GM19035 (cell line): Measurements from ENCODE around the gene ULK1.

ENCODE experiments used
- ATAC-seq: cut with Tn5 transposase; IDR thresholded peaks from one replicate; pipeline ENCODE4 v1.9.1; 2021; ENCODE audit not compliant: unreplicated experiment

Gene ULK1

DNA sequence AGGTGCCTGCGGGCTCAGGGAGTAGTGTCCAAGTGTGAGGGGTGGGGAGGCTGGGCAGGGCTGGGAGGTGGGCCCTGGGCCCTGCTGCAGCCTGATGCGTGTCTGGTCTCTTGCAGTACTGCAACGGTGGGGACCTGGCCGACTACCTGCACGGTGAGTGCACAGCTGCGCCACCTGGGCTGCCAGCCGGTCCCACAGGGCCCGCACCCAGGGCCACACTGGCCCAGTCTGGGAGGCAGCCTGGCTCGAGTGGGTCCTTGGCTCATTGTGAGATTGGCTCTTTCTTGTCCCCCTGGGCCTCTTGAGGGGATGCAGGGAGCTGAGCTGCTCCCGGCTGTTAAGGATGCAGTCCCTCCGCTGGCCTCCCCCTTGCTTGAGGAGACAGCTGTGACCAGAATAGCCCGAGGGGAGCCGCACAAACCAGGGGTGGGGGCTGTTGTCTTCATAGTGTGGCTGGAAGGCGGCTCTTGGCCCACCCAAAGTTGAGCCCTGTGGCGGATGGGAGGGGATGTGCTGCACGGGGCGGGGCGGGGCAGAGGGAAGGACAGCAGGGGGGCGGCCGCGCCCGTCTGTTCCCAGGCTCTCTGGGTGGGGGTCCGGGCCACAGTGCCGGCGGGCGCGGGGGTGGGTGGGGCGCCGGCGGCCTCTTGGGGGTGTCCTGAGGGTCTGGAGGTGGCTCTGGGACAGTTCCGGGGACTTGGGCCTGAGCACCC is 13.1 kb downstream of the ULK1 start:
- no peak for ATAC-seq

DNA sequence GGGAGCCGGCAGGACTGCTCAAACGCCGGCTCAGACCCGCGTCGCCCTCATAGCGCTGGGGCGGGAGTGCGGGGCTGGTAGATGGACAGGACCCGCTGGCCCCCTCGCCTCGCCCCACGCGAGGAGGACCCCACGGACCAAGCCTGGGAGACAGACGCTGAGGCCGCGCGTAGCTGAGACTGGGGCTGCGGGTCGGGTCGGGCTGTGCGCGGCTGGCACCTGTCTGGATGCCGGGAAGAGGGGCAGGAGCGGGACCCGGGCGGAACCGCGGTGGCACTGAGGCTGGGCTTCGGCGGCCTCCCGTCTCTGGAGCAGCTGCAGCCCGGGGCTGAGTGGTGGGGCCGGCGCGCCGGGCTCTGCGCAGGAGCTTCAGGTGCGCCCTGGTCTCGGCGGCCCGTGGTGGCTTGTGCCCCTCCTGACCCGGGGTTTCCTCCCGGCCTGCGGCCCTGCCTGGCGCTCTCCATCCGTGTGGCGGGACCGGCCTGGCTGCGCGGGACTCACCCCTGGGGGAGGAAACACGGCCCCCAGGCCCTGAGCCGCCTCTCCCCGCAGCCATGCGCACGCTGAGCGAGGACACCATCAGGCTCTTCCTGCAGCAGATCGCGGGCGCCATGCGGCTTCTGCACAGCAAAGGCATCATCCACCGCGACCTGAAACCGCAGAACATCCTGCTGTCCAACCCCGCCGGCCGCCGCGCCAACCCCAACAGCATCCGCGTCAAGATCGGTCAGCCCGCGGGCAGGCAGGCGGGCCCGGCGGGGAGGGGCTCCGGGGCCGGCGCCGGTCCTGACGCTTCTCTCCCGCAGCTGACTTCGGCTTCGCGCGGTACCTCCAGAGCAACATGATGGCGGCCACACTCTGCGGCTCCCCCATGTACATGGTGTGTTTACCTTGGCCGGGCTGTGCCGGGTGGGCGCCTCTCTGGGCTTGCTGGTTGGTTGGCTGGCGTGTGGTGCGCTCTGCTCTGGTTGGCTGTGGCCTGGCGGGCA is 14.0 kb downstream of the ULK1 start:
- ATAC-seq = no peak

DNA sequence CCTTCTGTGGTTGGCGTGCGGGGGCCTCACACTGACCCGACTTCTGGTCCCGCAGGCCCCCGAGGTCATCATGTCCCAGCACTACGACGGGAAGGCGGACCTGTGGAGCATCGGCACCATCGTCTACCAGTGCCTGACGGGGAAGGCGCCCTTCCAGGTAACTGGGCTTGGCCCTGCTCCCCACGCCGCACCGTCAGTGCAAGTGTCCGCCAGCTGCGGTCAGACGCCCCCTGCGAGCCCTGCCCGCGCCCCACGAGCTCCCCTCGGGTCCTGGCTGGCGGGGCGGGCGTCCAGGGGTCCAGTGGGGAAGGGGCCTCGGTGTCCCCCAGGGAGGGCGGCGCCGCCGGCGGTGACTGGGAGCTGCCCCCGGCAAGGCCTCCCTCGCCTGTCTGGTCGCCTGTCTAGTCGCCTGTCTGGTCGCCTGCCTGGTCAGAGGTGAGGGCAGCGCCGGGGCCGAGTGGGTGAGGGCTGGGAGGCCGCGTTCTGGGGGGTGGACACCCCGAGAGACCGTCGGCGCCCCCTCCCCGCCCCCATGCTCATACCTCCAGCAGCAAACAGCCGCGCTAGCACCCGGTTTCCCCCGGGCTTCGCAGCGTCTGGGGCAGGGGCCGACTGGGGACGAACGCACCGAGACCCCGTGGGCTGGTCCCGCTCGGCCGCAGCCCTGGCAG is 14.8 kb downstream of the ULK1 start:
- no peak for ATAC-seq

DNA sequence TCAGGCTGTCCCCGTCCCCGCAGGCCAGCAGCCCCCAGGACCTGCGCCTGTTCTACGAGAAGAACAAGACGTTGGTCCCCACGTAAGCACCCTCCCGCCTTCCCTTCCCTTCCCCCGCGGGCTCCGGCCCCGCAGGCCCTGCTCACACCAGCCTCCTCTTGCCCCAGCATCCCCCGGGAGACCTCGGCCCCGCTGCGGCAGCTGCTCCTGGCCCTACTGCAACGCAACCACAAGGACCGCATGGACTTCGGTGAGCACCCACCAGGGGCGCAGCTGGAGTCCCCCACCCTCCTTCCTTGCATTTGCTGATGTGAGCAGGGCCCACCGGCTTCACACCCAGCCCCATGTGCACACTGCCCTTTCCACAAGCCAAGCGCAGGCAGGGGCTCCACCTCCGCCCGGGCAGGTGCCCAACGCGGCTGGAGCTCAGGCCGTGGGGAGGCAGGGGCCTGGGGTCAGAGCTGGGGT is 15.4 kb downstream of the ULK1 start:
- no peak for ATAC-seq

DNA sequence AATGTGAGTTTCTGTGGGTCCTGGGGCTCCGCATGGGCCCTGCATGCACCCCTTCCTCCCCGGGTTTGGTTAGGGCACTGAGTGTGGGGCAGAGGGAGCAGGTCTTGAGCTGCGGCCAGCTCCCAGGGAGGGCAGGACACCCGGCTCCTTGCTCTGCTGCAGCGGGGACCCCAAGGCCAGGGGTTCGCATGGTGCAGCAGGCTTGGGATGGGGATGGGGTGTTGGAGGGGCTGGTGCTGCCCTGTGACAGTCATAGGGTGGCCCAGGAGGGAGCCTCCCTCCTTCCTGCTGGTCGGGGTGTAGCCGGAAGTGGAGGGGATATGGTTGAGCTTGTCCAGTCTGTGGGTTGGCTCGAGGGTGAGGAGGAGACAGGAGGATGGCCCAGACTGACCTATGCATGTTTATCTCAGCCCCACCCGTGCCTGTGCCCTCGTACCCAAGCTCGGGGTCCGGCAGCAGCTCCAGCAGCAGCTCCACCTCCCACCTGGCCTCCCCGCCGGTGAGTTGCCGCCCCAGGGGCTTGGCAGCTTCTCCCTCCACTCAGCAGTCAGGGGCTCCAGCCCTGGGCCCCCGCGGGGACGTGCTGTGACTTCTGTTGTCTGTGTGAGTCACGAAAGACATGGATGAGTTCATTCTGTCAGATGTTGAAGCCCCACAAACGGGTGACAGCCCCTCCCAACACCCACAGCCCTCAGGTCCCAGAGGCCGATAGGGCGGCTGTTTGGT is 16.0 kb downstream of the ULK1 start:
- no peak for ATAC-seq

DNA sequence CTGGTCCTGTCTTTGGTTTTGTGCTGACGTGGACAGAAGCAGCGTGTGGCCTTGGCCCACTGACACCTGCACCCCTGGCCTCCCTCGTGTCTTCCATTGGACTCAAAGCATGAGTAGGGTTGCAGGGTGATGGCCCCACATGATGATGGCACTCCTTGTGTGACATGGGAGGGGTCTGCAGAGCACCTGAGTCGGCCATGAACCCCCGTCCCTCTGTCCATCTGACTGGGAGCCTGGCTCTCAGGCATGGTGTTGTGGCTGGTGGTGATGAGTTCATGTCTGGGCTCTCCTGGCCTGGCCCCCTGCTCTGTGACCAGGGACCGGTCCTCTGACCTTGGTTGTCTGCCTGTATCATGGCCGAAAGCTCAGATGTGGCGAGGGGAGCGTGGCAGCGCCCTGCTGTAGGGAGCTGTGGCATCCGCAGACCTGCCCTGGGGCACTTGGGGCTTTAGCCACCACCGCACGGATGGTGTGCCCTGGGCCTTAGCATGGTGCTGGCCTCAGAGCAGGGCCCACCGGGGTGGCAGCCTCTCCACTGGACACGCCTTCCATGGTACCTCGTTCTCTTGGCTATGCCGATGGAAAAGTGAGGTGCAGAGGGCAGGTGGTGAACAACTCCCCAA is 16.7 kb downstream of the ULK1 start:
- ATAC-seq = no peak

DNA sequence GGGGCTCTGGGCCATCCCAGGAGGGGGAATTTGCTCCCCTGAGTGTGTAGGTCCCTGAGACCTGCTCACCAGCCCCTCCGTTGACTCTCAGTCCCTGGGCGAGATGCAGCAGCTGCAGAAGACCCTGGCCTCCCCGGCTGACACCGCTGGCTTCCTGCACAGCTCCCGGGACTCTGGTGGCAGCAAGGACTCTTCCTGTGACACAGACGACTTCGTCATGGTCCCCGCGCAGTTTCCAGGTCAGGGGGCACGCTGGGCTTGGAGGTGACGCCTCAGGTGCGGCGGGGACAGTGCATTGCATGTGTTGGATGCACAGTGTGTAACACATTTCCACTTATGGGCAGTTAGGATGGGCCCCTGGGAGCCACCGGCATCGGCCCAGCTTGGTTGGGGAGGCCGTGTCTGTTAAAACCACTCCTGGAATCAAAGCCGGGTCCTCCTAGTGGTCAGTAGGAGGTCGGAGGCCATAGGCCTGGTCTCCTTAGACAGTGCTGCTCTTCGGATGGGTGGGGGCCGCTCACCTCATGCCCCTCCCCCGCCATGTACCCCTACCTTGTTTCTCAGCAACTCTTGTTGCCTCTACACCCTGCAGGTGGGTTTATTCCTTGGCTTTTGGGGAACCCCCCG is 17.5 kb downstream of the ULK1 start:
- ATAC-seq = no peak

DNA sequence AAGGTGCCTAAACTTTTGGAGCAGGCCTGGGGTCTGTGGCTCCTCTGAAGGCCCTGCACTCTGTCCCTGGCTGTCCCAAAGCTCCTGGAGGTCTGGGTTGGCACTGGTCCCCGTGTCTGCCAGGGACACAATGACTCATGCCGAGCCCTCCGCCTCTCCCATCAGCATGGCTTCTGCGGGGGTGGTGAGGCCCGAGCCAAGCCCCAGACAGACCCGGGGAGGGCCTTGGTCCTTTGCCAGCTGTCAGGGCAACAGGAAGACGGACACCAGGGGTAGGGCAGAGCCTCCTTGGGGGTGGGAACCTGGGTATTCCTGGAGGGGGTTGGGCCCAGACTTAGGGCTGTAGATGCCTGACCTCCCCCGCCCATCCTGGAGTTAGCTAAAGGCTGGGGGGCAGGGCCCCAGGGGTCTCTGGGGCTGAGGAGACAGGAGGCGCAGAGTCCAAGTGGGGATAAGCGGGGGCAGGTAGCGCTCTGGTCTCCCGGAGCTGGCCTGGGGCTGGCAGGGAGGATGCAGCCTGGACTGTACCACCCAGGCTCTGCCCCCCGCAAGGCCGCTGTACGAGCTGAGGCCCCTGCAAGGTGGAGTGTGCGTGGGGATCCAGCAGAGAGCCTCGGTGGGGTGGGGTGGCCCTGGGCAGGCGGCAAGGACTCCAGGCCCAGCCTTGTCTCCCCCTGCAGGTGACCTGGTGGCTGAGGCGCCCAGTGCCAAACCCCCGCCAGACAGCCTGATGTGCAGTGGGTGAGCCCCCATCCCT is 18.3 kb downstream of the ULK1 start:
- ATAC-seq = no peak

DNA sequence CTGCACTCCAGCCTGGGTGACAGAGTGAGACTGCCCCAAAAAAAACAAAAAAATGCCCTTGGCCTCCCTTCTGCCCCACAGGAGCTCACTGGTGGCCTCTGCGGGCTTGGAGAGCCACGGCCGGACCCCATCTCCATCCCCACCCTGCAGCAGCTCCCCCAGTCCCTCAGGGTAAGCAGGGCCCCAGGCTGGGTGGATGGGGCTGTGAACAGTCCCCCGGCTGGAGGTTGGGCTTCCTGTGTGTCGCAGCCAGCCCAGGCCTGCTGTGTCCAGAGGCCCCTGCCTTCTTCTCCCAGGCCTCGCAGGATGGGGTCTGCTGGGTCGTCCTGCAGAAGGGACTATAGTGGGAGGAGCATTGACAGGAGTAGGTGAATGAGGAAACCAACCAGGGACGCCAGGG is 19.2 kb downstream of the ULK1 start:
- ATAC-seq = no peak

DNA sequence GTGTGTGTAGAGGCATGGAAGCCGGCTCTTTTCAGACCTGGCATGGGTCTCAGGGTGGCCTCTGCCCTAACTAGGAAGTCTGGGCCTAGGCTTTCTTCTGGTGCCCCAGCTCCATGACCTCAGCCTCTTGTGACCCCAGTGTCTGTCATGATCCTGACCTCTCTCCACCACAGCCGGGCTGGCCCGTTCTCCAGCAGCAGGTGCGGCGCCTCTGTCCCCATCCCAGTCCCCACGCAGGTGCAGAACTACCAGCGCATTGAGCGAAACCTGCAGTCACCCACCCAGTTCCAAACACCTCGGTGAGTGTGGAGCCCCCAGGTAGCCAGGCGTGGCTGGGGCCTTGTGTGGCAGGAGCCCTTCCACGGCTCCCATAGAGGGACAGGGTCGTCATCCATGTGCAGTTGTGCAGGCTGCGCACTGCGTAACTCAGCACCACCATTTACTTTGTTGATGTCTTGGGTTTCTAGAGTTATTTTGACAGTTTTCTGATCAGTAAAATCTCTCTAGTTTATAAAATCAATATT is 19.8 kb downstream of the ULK1 start:
- ATAC-seq = no peak

DNA sequence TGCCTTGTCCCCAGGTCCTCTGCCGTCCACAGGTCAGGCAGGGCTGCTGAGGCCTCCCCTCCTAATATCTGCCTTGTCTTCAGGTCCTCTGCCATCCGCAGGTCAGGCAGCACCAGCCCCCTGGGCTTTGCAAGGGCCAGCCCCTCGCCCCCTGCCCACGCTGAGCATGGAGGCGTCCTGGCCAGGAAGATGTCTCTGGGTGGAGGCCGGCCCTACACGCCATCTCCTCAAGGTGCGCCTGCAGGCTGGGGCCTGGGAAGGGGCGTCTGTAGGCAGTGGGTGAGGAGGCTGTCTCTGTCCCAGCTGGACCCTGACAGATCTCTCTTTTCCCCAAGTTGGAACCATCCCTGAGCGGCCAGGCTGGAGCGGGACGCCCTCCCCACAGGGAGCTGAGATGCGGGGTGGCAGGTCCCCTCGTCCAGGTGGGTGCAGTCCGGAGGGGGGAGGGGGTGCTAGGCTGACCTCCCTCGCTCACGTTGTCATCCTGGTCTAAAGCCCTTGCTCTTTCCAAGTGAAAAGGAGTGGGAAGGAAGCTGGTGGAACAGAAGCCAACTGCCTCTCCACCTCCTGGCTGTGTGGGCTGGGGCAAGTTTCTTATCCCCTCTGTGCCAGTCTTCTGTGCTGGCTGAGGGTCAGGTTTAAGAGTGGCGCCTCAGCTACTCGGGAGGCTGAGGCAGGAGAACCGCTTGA is 20.7 kb downstream of the ULK1 start:
- no peak for ATAC-seq

DNA sequence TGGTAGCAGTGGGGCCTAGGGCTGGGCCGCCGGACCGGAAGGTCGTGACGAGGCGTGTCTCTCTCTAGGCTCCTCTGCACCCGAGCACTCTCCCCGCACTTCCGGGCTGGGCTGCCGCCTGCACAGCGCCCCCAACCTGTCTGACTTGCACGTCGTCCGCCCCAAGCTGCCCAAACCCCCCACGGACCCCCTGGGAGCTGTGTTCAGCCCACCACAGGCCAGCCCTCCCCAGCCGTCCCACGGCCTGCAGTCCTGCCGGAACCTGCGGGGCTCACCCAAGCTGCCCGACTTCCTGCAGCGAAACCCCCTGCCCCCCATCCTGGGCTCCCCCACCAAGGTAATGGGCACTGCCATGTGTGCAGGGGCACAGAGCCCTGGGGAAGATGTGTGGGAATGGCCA is 21.4 kb downstream of the ULK1 start:
- no peak for ATAC-seq

DNA sequence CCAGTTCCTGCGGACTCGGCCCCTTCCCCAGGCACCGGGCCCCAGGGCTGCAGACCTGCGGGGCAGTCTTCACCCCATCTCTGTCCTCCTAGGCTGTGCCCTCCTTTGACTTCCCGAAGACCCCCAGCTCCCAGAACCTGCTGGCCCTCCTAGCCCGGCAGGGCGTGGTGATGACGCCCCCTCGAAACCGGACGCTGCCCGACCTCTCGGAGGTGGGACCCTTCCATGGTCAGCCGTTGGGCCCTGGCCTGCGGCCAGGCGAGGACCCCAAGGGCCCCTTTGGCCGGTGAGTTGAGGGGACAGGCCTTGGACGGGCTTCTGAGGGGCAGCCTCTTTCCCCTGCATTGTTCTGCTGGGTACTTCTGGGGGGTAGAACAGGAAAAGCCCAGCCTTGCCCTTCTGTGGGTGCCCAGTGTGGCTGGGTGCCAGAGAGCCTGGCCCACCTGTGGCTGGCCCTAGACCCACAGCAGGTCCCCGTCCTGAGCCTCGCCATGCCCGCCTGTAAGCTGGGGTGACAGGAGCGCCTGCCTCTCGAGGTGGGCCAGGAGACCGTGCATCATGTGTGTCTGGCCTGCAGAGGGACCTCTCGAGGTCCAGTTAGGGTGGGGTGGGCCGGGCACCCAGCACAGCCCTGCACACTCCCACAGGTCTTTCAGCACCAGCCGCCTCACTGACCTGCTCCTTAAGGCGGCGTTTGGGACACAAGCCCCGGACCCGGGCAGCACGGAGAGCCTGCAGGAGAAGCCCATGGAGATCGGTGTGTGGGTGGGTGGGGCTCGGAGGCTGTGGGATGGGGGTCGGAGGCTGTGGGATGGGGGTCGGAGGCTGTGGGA is 22.1 kb downstream of the ULK1 start:
- no peak for ATAC-seq

DNA sequence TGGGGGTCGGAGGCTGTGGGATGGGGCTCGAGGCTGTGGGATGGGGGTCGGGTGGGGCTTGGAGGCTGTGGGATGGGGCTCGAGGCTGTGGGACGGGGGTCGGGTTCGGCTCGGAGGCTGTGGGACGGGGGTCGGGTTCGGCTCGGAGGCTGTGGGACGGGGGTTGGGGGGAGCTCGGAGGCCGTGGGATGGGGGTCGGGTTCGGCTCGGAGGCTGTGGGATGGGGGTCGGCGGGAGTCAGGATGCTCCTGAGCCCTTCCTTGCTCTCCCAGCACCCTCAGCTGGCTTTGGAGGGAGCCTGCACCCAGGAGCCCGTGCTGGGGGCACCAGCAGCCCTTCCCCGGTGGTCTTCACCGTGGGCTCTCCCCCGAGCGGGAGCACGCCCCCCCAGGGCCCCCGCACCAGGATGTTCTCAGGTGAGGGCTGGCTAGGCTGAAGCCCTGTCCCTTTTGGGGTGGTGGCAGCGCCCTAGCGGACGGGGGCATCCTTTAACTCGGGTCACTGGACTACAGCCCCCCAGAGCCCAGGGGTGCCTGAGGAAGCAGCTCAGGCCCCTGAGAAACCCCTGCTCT is 22.8 kb downstream of the ULK1 start:
- no peak for ATAC-seq

DNA sequence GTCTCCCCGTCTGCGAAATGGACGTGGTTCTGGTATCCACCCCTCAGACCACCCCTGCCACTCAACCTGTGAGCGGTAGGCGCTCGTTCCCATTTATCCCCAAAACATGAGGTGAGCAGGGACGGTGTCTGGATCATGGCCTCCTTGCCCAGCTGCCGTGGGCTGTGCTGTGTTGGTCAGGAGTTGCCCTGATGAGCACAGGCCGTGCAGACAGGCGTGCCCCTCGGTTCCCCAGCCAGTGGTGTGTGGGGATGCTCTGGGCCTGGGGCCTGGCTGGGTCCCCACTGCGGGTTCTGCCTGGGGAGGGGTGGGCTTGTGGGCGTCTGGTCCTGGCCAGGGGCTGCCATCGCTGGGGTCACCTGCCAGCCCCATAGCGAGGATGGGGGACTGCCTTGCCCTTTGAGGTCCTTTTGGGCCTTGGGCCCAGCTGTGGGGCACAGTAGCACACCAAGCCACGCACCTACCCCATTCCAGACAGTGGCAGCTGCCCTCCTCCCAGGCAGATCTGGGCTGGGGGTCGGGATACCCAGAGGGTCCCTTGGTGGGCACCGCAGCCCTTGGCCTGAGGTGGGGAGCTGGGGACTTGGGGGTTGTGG is 23.4 kb downstream of the ULK1 start:
- ATAC-seq = no peak

DNA sequence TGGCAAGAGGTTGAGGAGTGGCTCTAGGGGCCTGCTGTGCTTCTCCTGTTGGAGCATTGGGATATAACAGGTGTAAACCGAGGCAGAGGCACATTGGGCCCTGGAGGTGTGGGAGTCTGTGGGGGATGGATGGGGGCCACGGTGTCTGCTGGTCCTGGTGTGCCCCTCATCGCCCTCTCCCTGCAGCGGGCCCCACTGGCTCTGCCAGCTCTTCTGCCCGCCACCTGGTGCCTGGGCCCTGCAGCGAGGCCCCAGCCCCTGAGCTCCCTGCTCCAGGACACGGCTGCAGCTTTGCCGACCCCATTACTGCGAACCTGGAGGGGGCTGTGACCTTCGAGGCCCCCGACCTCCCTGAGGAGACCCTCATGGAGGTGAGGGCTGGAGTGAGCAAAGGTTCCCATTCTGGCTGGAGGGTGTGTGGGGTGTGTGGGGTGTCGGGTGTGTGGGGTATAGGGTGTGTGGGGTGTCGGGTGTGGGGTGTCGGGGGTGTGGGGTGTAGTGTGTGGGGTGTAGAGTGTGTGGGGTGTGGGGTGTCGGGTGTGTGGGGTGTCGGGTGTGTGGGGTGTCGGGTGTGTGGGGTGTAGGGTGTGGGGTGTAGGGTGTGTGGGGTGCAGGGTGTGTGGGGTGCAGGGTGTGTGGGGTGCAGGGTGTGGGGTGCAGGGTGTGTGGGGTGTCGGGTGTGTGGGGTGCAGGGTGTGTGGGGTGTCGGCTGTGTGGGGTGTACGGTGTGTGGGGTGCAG is 24.1 kb downstream of the ULK1 start:
- no peak for ATAC-seq
